Caco-2 (cell line): ENCODE measurements around the gene TENM3. TPM values are rescaled to one million over a fixed set of nuclear protein-coding genes. Genes with fewer than 3 reads are reported as not detected.

ENCODE experiments used
- BruUV-seq: library from RNA; stranded (reverse); fragments of 400-500 nt; replicated peaks from 2 replicates; lab custom pipeline; 2021; lab: Mats Ljungman, UMichigan
- CTCF ChIA-PET: fragments of 300-600 bp; sonication (Branson Sonifier 250); formaldehyde crosslinking; loops from one replicate; lab custom pipeline; 2022; ENCODE audit warnings: antibody characterized with exemption; lab: Charles Lee
- POLR2A ChIA-PET: fragments of 300-600 bp; sonication (Branson Sonifier 250); formaldehyde crosslinking; loops from one replicate; lab custom pipeline; 2022; ENCODE audit warnings: antibody characterized with exemption; lab: Charles Lee
- DNase-seq, 2 experiments: peaks; one replicate each; pipeline versions ENCODE4 v3.0.0 to v3.0.0-alpha.2; 2020 to 2022
- H3K27me3 ChIP-seq: replicated peaks from 2 replicates; pipeline ENCODE4 v1.6.0; 2011; ENCODE audit warnings: low read length; ENCODE audit not compliant: control insufficient read depth, insufficient read depth
- H3K36me3 ChIP-seq: 2 replicates; pipeline ENCODE4 v1.5.1; 2011; ENCODE audit warnings: low read length; ENCODE audit not compliant: control insufficient read depth, insufficient read depth
- H3K4me1 ChIP-seq: fragments of 250-450 bp; sonication (Bioruptor Pico); 2 replicates; pipeline ENCODE4 v1.5.1; 2020; ENCODE audit warnings: mild to moderate bottlenecking
- H3K4me3 ChIP-seq: 2 replicates; pipeline ENCODE4 v1.5.1; 2011; ENCODE audit warnings: low read depth, mild to moderate bottlenecking, control low read depth, low read length
- H3K9me3 ChIP-seq: fragments of 250-450 bp; sonication (Bioruptor Pico); 2 replicates; pipeline ENCODE4 v1.5.1; 2020; ENCODE audit warnings: mild to moderate bottlenecking, moderate library complexity
- H3K27ac Mint-ChIP-seq: one replicate; pipeline ENCODE4 v1.8.0; 2022; ENCODE audit warnings: mixed read lengths; ENCODE audit not compliant: unreplicated experiment
- H3K27me3 Mint-ChIP-seq: one replicate; pipeline ENCODE4 v1.8.0; 2022; ENCODE audit warnings: mixed read lengths; ENCODE audit not compliant: insufficient read depth, unreplicated experiment
- H3K36me3 Mint-ChIP-seq: one replicate; pipeline ENCODE4 v1.8.0; 2022; ENCODE audit warnings: mild to moderate bottlenecking, mixed read lengths; ENCODE audit not compliant: insufficient read depth, unreplicated experiment
- H3K4me1 Mint-ChIP-seq: one replicate; pipeline ENCODE4 v1.8.0; 2022; ENCODE audit warnings: low read depth, mixed read lengths; ENCODE audit not compliant: unreplicated experiment
- H3K4me3 Mint-ChIP-seq: one replicate; pipeline ENCODE4 v1.8.0; 2022; ENCODE audit warnings: mild to moderate bottlenecking, moderate library complexity, mixed read lengths; ENCODE audit not compliant: unreplicated experiment
- H3K9me3 Mint-ChIP-seq: one replicate; pipeline ENCODE4 v1.8.0; 2022; ENCODE audit warnings: mixed read lengths; ENCODE audit not compliant: unreplicated experiment
- CTCF ChIP-seq, 2 experiments: fragments of 200-600 bp in 1 of 2; IDR thresholded peaks; 1 replicate in 1 of 2; 2 replicates in 1 of 2; pipeline versions ENCODE4 v1.5.1 to v1.8.0; 2011 to 2022; ENCODE audit warnings: antibody characterized with exemption in 1 of 2, control low read depth in 1 of 2, inconsistent platforms in 1 of 2, low read depth in 1 of 2, low read length in 1 of 2, mild to moderate bottlenecking in 1 of 2, moderate library complexity in 1 of 2; ENCODE audit not compliant: insufficient read depth in 1 of 2, severe bottlenecking in 1 of 2, unreplicated experiment in 1 of 2
- intact Hi-C: fragments of 100-400 bp; cut with micrococcal nuclease; formaldehyde crosslinking; loops from one replicate; pipeline ENCODE4 v1.10.0; 2022; ENCODE audit not compliant: unreplicated experiment
- total RNA-seq: library from RNA; stranded (reverse); gene quantifications from 2 replicates; pipeline ENCODE4 v1.2.3, GENCODE V29; 2022

TENM3 gene
- total RNA-seq, 1 experiment from 2014 or later: 94.7 TPM

- Histone ChIP-seq H3K4me3 (no peak overlapping the region), H3K36me3 (no peaks in the 10 kb centered on the region), H3K27me3 (no peaks in the 10 kb centered on the region), H3K9me3 (no peaks in the 10 kb centered on the region), H3K4me1 (no peaks in the 10 kb centered on the region)
- no peaks in the 10 kb centered on the region for H3K27me3 Mint-ChIP-seq
- BruUV-seq: no TSS peak
- peaks cover 13% of the 10 kb centered on the region for H3K36me3 Mint-ChIP-seq
- H3K27ac Mint-ChIP-seq: no peak overlapping the region
- H3K4me1 Mint-ChIP-seq: no peaks in the 10 kb centered on the region
- intact Hi-C loops: no loop called here
- DNase-seq: no peak
- no peak for TF ChIP-seq CTCF (IDR thresholded peaks at IDR 0.05; ENCODE audit: insufficient read depth in 1 of 2, low read depth in 1 of 2, low read length in 1 of 2, severe bottlenecking in 1 of 2, unreplicated experiment in 1 of 2)
- POLR2A ChIA-PET: interaction anchor here (0.6 kb wide), 1 partner anchor 235 kb away, joined by 4 read pairs; no protein-coding TSS in a partner anchor
- H3K4me3 Mint-ChIP-seq: no peak overlapping the region
- no peaks in the 10 kb centered on the region for H3K9me3 Mint-ChIP-seq
- CTCF ChIA-PET: no interaction called here
Measured at GRCh38 chr4:182705389-182705788, 462.2 kb downstream of the TENM3 start.

- H3K27me3 ChIP-seq: no peaks in the 10 kb centered on the region
- DNase-seq: no peak
- Mint-ChIP-seq H3K4me3 (no peak overlapping the region), H3K36me3 (peaks cover 24% of the 10 kb centered on the region), H3K4me1 (no peaks in the 10 kb centered on the region), H3K27ac (no peak overlapping the region), H3K27me3 (no peaks in the 10 kb centered on the region), H3K9me3 (no peaks in the 10 kb centered on the region)
- H3K4me3 ChIP-seq: no peak overlapping the region
- no peaks in the 10 kb centered on the region for H3K9me3 ChIP-seq
- intact Hi-C loops: no loop called here
- POLR2A ChIA-PET: no interaction called here
- no peak for TF ChIP-seq CTCF (IDR thresholded peaks at IDR 0.05; ENCODE audit: insufficient read depth in 1 of 2, low read depth in 1 of 2, low read length in 1 of 2, severe bottlenecking in 1 of 2, unreplicated experiment in 1 of 2)
- no peaks in the 10 kb centered on the region for H3K4me1 ChIP-seq
- no TSS peak for BruUV-seq
- CTCF ChIA-PET: no interaction called here
- no peaks in the 10 kb centered on the region for H3K36me3 ChIP-seq
Measured at GRCh38 chr4:182711211-182711610, 468.0 kb downstream of the TENM3 start.

DNA sequence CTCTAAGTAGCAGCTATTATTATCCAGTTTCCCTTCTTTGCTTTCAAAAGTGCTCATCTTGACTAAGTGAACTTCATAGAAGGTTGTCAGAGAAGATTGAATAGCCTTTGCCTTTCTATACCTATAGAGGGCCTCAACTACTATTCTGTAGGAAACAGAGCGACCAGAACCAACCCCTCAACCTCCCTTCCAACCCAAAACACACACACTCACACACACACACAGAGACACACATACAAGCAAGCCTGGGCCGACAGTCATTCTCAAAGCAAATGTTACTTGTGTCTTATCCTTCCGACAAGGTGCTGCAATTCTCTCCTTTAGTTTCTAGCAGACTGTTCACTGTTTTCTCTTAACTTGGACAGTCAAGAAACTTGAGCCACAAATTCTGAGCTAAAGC is 472.3 kb downstream of the TENM3 start:
- H3K27me3 ChIP-seq: no peaks in the 10 kb centered on the region
- TF ChIP-seq CTCF (IDR thresholded peaks at IDR 0.05; ENCODE audit: insufficient read depth in 1 of 2, low read depth in 1 of 2, low read length in 1 of 2, severe bottlenecking in 1 of 2, unreplicated experiment in 1 of 2): no peak
- intact Hi-C loops: no loop called here
- Mint-ChIP-seq H3K9me3 (no peaks in the 10 kb centered on the region), H3K36me3 (peaks cover 42% of the 10 kb centered on the region), H3K4me3 (no peak overlapping the region), H3K27ac (no peak overlapping the region), H3K4me1 (no peaks in the 10 kb centered on the region), H3K27me3 (no peaks in the 10 kb centered on the region)
- H3K9me3 ChIP-seq: no peaks in the 10 kb centered on the region
- H3K4me1 ChIP-seq: no peaks in the 10 kb centered on the region
- no peaks in the 10 kb centered on the region for H3K36me3 ChIP-seq
- no peak for DNase-seq
- no TSS peak for BruUV-seq
- ChIA-PET POLR2A (no interaction called here), CTCF (no interaction called here)
- H3K4me3 ChIP-seq: no peak overlapping the region
